Measurements from ENCODE around the gene GRIN1.

GRIN1 gene

GRCh38 chr9:137111788-137112563, 27.0 kb upstream of the GRIN1 start:
- in situ Hi-C loops (cut with HindIII; ENCODE audit: low pct_ligation_motif_present, low sequenced_read_pairs), result no loop called here
- Histone ChIP-seq H3K27me3 (replicated peaks) (no peaks in the 10 kb centered on the region), H3K4me3 (ENCODE audit: low read depth, low read length) (no peak overlapping the region), H3K36me3 (replicated peaks) (peaks cover 28% of the 10 kb centered on the region), H3K27ac (no peak overlapping the region)
- no peak for TF ChIP-seq CTCF (IDR thresholded peaks at IDR 0.05; ENCODE audit: low read depth, low read length, missing control alignments)
- no peak for DNase-seq

- no peak overlapping the region for H3K4me3 ChIP-seq (ENCODE audit: low read depth, low read length)
- in situ Hi-C loops (cut with HindIII; ENCODE audit: low pct_ligation_motif_present, low sequenced_read_pairs), result no loop called here
- no peak for TF ChIP-seq CTCF (IDR thresholded peaks at IDR 0.05; ENCODE audit: low read depth, low read length, missing control alignments)
- H3K27me3 ChIP-seq (replicated peaks), result no peaks in the 10 kb centered on the region
- no peak overlapping the region for H3K27ac ChIP-seq
- peaks cover 22% of the 10 kb centered on the region for H3K36me3 ChIP-seq (replicated peaks)
- no peak for DNase-seq
Measured at GRCh38 chr9:137112564-137113384, 26.2 kb upstream of the GRIN1 start.

GRCh38 chr9:137113385-137114159, 25.4 kb upstream of the GRIN1 start:
- DNase-seq, result no peak
- peak overlapping the region; percentile 34 for H3K4me3 ChIP-seq (ENCODE audit: low read depth, low read length)
- no peak overlapping the region for H3K27ac ChIP-seq
- no peaks in the 10 kb centered on the region for H3K27me3 ChIP-seq (replicated peaks)
- in situ Hi-C loops (cut with HindIII; ENCODE audit: low pct_ligation_motif_present, low sequenced_read_pairs), result no loop called here
- no peak for TF ChIP-seq CTCF (IDR thresholded peaks at IDR 0.05; ENCODE audit: low read depth, low read length, missing control alignments)
- peaks cover 14% of the 10 kb centered on the region for H3K36me3 ChIP-seq (replicated peaks)

- Histone ChIP-seq H3K36me3 (replicated peaks) (peaks cover 13% of the 10 kb centered on the region), H3K4me3 (ENCODE audit: low read depth, low read length) (peak overlapping the region; percentile 46), H3K27me3 (replicated peaks) (no peaks in the 10 kb centered on the region), H3K27ac (no peak overlapping the region)
- DNase-seq, result no peak
- no peak for TF ChIP-seq CTCF (IDR thresholded peaks at IDR 0.05; ENCODE audit: low read depth, low read length, missing control alignments)
- in situ Hi-C loops (cut with HindIII; ENCODE audit: low pct_ligation_motif_present, low sequenced_read_pairs), result no loop called here
Measured at GRCh38 chr9:137114220-137114612, 24.7 kb upstream of the GRIN1 start.

- no peak for DNase-seq
- H3K36me3 ChIP-seq (replicated peaks), result peaks cover 8% of the 10 kb centered on the region
- H3K4me3 ChIP-seq (ENCODE audit: low read depth, low read length), result peak within 1 kb of the TSS; percentile 46
- no peak for TF ChIP-seq CTCF (IDR thresholded peaks at IDR 0.05; ENCODE audit: low read depth, low read length, missing control alignments)
- no peak within 1 kb of the TSS for H3K27ac ChIP-seq
- H3K27me3 ChIP-seq (replicated peaks), result no peaks in the 10 kb centered on the region
- in situ Hi-C loops (cut with HindIII; ENCODE audit: low pct_ligation_motif_present, low sequenced_read_pairs), result no loop called here
Measured at GRCh38 chr9:137114613-137115393, 24.2 kb upstream of the GRIN1 start, which contains the start of gene DPP7. DPP7 (minus strand) TSS chr9:137114733; CDS start chr9:137114713, 20 bp downstream.
